Mucosa of stomach (tissue), 1 donor: ENCODE measurements around the gene EPHA6.

Experiments
- H3K27me3 ChIP-seq: one replicate; pipeline ENCODE4 v1.7.0; 2013; ENCODE audit warnings: mild to moderate bottlenecking, low read length; ENCODE audit not compliant: control insufficient read depth, insufficient read depth
- H3K36me3 ChIP-seq: one replicate; pipeline ENCODE4 v1.7.0; 2013; ENCODE audit warnings: low read length; ENCODE audit not compliant: control insufficient read depth, insufficient read depth
- H3K4me1 ChIP-seq: one replicate; pipeline ENCODE4 v1.7.0; 2013; ENCODE audit warnings: mild to moderate bottlenecking, low read length; ENCODE audit not compliant: control insufficient read depth, insufficient read depth
- H3K4me3 ChIP-seq: one replicate; pipeline ENCODE4 v1.7.0; 2013; ENCODE audit warnings: low read length
- H3K9ac ChIP-seq: one replicate; pipeline ENCODE4 v1.7.0; 2013; ENCODE audit warnings: mild to moderate bottlenecking, low read length, moderate library complexity
- H3K9me3 ChIP-seq: one replicate; pipeline ENCODE4 v1.7.0; 2013; ENCODE audit warnings: mild to moderate bottlenecking, low read length, moderate library complexity; ENCODE audit not compliant: control insufficient read depth
- donor health status: Pancreatic carcinoma.

Gene EPHA6

GRCh38 chr3:97353176-97353575 is 538.8 kb downstream of the EPHA6 start:
- no peaks in the 10 kb centered on the region for H3K4me1 ChIP-seq
- no peaks in the 10 kb centered on the region for H3K36me3 ChIP-seq
- H3K9me3 ChIP-seq, result no peaks in the 10 kb centered on the region
- H3K27me3 ChIP-seq, result no peaks in the 10 kb centered on the region
- H3K4me3 ChIP-seq, result no peak overlapping the region
- H3K9ac ChIP-seq, result no peak overlapping the region

GRCh38 chr3:97359977-97360376 is 545.6 kb downstream of the EPHA6 start:
- H3K9ac ChIP-seq, result no peak overlapping the region
- no peaks in the 10 kb centered on the region for H3K36me3 ChIP-seq
- H3K4me1 ChIP-seq, result no peaks in the 10 kb centered on the region
- no peak overlapping the region for H3K4me3 ChIP-seq
- no peaks in the 10 kb centered on the region for H3K9me3 ChIP-seq
- H3K27me3 ChIP-seq, result no peaks in the 10 kb centered on the region

GRCh38 chr3:97360804-97361203 is 546.4 kb downstream of the EPHA6 start:
- H3K9me3 ChIP-seq, result no peaks in the 10 kb centered on the region
- no peak overlapping the region for H3K4me3 ChIP-seq
- H3K27me3 ChIP-seq, result no peaks in the 10 kb centered on the region
- no peak overlapping the region for H3K9ac ChIP-seq
- H3K4me1 ChIP-seq, result no peaks in the 10 kb centered on the region
- no peaks in the 10 kb centered on the region for H3K36me3 ChIP-seq

- no peaks in the 10 kb centered on the region for H3K36me3 ChIP-seq
- H3K27me3 ChIP-seq, result no peaks in the 10 kb centered on the region
- H3K9me3 ChIP-seq, result no peaks in the 10 kb centered on the region
- H3K9ac ChIP-seq, result no peak overlapping the region
- H3K4me1 ChIP-seq, result no peaks in the 10 kb centered on the region
- H3K4me3 ChIP-seq, result no peak overlapping the region
These were observed 570.2 kb downstream of the EPHA6 start for GRCh38 chr3:97384583-97384982.

- Histone ChIP-seq H3K27me3 (no peaks in the 10 kb centered on the region), H3K9ac (no peak overlapping the region), H3K4me3 (no peak overlapping the region), H3K36me3 (no peaks in the 10 kb centered on the region), H3K4me1 (no peaks in the 10 kb centered on the region), H3K9me3 (no peaks in the 10 kb centered on the region)
These were observed 574.4 kb downstream of the EPHA6 start for GRCh38 chr3:97388774-97389173.

- Histone ChIP-seq H3K27me3 (no peaks in the 10 kb centered on the region), H3K4me3 (no peak overlapping the region), H3K9ac (no peak overlapping the region), H3K36me3 (no peaks in the 10 kb centered on the region), H3K9me3 (no peaks in the 10 kb centered on the region), H3K4me1 (no peaks in the 10 kb centered on the region)
These were observed 575.5 kb downstream of the EPHA6 start for GRCh38 chr3:97389936-97390335.

- Histone ChIP-seq H3K9me3 (no peaks in the 10 kb centered on the region), H3K4me3 (no peak overlapping the region), H3K27me3 (no peaks in the 10 kb centered on the region), H3K36me3 (no peaks in the 10 kb centered on the region), H3K4me1 (no peaks in the 10 kb centered on the region), H3K9ac (no peak overlapping the region)
These were observed 576.8 kb downstream of the EPHA6 start for GRCh38 chr3:97391167-97391566.

GRCh38 chr3:97409612-97410011 is 595.2 kb downstream of the EPHA6 start:
- no peaks in the 10 kb centered on the region for H3K27me3 ChIP-seq
- no peaks in the 10 kb centered on the region for H3K4me1 ChIP-seq
- H3K36me3 ChIP-seq, result no peaks in the 10 kb centered on the region
- H3K9me3 ChIP-seq, result no peaks in the 10 kb centered on the region
- H3K9ac ChIP-seq, result no peak overlapping the region
- no peak overlapping the region for H3K4me3 ChIP-seq

GRCh38 chr3:97421565-97421964 is 607.2 kb downstream of the EPHA6 start:
- no peaks in the 10 kb centered on the region for H3K4me1 ChIP-seq
- H3K9ac ChIP-seq, result no peak overlapping the region
- H3K9me3 ChIP-seq, result no peaks in the 10 kb centered on the region
- no peak overlapping the region for H3K4me3 ChIP-seq
- H3K27me3 ChIP-seq, result no peaks in the 10 kb centered on the region
- H3K36me3 ChIP-seq, result no peaks in the 10 kb centered on the region

GRCh38 chr3:97425002-97425401 is 610.6 kb downstream of the EPHA6 start:
- no peaks in the 10 kb centered on the region for H3K9me3 ChIP-seq
- H3K27me3 ChIP-seq, result no peaks in the 10 kb centered on the region
- no peaks in the 10 kb centered on the region for H3K4me1 ChIP-seq
- H3K9ac ChIP-seq, result no peak overlapping the region
- H3K36me3 ChIP-seq, result no peaks in the 10 kb centered on the region
- H3K4me3 ChIP-seq, result no peak overlapping the region

GRCh38 chr3:97430601-97431000 is 616.2 kb downstream of the EPHA6 start:
- no peak overlapping the region for H3K9ac ChIP-seq
- H3K9me3 ChIP-seq, result no peaks in the 10 kb centered on the region

GRCh38 chr3:97432914-97433313 is 618.5 kb downstream of the EPHA6 start:
- Histone ChIP-seq H3K4me3 (no peak overlapping the region), H3K36me3 (no peaks in the 10 kb centered on the region), H3K9me3 (no peaks in the 10 kb centered on the region), H3K27me3 (no peaks in the 10 kb centered on the region), H3K9ac (no peak overlapping the region), H3K4me1 (no peaks in the 10 kb centered on the region)

More at GRCh38 chr3:97430601-97431000, 616.2 kb downstream of the EPHA6 start:
- H3K4me1 ChIP-seq, result no peaks in the 10 kb centered on the region
- H3K27me3 ChIP-seq, result no peaks in the 10 kb centered on the region
- H3K36me3 ChIP-seq, result no peaks in the 10 kb centered on the region
- H3K4me3 ChIP-seq, result no peak overlapping the region

GRCh38 chr3:97438131-97438530 is 623.7 kb downstream of the EPHA6 start:
- H3K27me3 ChIP-seq, result no peaks in the 10 kb centered on the region
- H3K4me1 ChIP-seq, result no peaks in the 10 kb centered on the region
- no peaks in the 10 kb centered on the region for H3K36me3 ChIP-seq

More at GRCh38 chr3:97438131-97438530, 623.7 kb downstream of the EPHA6 start:
- Histone ChIP-seq H3K9ac (no peak overlapping the region), H3K4me3 (no peak overlapping the region), H3K9me3 (no peaks in the 10 kb centered on the region)
